AG08395 (cell line): ENCODE data around the gene RTL10.

Experiments used
- DNase-seq: peaks from one replicate; pipeline ENCODE4 v3.0.0; 2012; ENCODE audit warnings: mixed read lengths, low spot score

RTL10 gene

GRCh38 chr22:19854778-19855503 lies at the start of gene RTL10, which contains the start of gene GNB1L:
TSS of gene RTL10 (minus strand) at chr22:19854874. CDS start at chr22:19852261, 2,613 bp downstream.
TSS of gene GNB1L (minus strand) at chr22:19854874. CDS start at chr22:19821355, 33,519 bp downstream.
- peak; percentile 99 for DNase-seq

DNA sequence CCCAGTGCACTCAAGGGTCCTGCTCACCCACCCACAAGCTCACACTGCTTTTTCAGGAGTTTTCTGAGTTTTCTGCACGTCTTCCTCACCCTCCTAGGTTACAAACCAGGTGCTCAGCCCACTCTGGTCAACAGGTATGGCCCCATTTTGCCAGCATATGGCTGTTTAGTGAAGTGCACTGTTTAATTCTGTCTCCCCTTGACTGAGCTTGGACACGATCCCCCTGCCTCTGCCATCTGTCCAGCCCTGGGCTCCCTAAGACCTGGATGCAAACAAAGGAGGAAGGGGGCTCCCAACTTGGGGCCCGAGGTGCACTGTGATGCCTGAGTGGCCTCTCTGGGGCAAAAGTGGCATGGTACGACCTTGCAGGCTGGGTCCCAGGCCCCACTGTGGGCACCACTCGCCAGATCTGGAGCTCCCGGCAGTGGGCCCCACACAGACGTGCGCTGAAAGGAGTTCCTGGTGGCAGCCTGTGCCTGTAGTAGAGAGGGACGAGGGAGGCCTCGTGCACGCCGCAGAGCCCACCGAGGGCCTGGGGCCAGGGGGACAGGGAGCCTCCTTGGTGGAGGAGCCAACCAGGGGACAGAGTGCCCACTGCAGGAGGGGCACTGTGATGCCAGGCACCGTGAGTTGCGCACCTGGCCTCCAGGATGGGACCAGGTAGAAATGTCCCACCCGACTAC lies 49.6 kb upstream of the RTL10 start:
- DNase-seq: no peak

DNA sequence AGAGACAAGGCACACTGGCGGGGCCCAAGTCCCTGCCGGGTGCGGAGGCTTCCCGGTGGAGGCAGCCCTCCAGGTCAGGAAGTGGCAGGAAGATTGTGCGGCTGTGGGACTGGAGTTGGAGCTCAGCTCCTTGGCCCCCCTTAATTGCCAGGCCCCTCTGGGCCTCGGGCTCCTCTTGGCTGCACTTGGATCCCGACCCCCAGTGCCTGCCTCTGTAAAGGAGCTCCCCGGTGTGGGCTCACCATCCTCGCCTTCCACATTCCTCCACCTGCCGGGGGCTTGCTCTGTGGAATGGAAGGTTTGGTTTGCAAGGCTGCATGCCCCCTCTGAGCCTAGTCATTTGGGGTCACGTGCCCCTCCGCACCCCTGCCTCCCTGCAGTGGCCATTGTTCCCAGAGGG lies 48.8 kb upstream of the RTL10 start:
- DNase-seq: no peak

DNA sequence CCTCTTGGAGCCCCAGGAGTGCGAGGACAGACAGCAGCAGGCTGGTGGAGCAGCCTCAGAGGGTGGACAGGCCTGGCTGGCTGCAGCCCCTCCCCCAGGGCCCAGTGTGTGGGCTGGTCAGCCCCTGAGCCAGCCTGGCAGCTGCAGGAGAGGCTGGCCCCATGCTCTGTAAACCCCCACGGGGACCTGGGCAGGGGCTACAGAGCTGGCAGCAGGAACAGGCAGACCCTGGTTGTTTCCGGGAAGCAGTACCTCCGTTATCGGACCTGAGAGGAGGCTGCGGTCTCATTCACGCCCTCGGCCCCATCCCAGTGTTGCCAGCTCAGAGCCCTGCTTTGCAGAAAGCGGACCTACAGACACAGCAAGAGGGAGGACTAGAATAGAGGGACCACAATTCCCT lies 48.4 kb upstream of the RTL10 start:
- no peak for DNase-seq

DNA sequence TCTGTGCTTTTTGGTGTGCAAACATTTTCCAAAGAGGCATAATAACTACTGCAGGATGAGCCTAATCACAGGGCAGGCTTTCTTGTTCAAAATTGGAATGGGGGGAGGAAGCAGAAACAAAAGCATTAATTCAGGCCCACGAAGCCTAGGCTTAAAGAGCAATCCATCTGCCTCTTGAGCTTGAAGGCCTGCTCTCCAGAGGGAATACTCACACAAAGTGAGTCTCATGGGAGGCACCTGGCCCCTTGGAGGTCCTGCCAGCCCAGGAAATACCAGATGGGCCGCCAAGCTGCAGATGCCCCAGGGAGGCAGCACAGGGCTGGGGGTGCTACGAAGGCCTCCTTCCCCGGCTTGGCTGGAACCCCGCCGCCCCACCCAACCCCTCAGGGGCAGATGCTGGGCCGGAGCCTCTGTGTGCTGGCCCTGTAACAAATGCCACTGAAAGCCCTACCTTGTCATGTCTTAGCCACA lies 47.6 kb upstream of the RTL10 start:
- DNase-seq: no peak

DNA sequence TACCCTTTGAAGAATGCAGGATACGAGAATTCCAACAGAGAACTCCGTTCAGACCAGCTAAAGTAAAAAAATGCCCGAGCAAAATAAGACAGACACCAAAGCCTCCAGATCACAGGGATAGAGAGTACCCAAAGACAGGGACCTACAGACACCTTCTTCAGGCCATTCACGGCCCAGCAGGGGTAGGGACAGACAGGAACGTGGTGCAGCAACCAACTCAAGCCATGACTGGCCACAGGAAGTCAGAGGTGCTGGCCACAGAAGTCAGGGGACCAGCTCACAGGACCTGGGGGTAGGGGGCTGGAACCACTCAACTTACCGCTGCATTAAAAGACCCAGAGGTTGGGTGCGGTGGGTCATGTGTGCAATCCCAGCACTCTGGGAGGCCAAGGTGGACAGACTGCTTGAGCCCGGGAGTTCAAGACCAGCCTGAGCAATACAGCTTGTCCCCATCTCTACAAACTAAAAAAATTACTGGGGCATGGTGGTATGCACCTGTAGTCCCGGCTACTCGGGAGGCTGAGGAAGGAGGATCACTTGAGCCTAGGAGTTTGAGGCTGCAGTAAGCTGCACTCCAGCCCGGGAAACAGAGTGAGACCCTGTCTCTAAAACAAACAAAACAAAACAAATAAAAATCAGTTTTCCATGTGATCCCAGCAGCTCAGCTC lies 47.0 kb upstream of the RTL10 start:
- no peak for DNase-seq

- DNase-seq: no peak
These were observed 46.2 kb upstream of the RTL10 start for GRCh38 chr22:19900707-19901436.

- DNase-seq: no peak
These were observed 44.3 kb upstream of the RTL10 start for GRCh38 chr22:19898831-19899567.

GRCh38 chr22:19898145-19898544 lies 43.5 kb upstream of the RTL10 start:
- DNase-seq: no peak

DNA sequence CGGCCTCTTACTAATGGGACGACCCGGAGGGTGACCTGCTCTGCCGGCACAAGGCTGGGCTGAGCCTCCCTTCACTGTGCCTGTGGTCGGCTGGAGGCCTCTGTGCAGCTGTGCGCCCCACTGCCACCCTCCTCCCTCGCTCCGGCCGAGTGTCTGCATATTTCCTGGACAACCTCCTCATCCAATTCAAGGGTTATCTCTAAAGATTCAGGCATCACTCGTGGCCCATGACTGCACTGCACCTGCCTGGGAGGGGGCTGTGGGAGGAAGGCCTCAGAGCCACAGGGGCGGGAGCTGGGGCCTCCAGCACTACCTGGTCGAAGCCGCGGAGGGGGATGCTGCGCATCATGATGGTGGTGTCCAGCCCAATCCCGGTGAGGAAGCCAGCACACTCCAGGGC lies 43.1 kb upstream of the RTL10 start:
- DNase-seq: no peak

GRCh38 chr22:19896665-19897355 lies 42.1 kb upstream of the RTL10 start:
- no peak for DNase-seq

- no peak for DNase-seq
These were observed 40.6 kb upstream of the RTL10 start for GRCh38 chr22:19895160-19895849.

GRCh38 chr22:19893363-19893762 lies 38.7 kb upstream of the RTL10 start:
- DNase-seq: no peak

- DNase-seq: no peak
These were observed 38.3 kb upstream of the RTL10 start for GRCh38 chr22:19892925-19893324.

DNA sequence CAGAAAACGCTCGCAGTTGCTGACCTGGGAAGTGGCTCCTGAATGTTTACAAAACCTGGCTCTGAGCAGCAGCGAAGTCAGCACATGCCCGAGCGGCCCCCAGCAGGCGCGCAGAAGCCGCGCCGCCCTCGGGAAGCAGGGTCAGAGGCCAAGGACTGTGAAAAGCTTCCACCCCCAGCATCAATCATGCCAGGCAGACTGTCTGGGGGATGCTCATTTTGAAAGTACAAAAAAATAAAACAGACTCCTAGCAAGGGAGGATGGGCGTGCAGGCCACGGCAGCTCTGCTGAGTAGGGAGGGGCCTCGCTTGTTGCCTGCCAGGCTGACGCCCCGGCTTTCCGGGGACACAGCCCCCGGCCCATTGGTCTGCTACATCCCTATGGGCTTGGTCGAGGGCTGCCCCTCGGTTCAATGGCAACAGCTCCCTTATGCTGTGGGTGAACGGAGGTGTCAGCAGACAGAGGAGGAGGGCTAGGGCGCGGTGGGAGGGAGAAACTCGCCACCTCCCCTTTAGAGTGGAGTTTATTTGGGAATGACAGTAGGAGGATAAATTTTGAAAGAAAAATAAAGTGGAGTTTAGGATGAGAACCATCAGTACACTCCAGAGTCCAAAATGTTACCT lies 37.7 kb upstream of the RTL10 start:
- no peak for DNase-seq

- peak; percentile 71 for DNase-seq
These were observed 36.9 kb upstream of the RTL10 start for GRCh38 chr22:19891317-19892256.

- DNase-seq: no peak
These were observed 36.0 kb upstream of the RTL10 start for GRCh38 chr22:19890502-19891316.

- no peak for DNase-seq
These were observed 35.3 kb upstream of the RTL10 start for GRCh38 chr22:19889951-19890350.
